NT2/D1 (cell line): ENCODE results near the gene C10orf95.

Experiments used
- YY1 ChIP-seq: IDR thresholded peaks from 2 replicates; pipeline ENCODE4 v1.6.1; 2011; ENCODE audit not compliant: insufficient read length, insufficient read depth
- ZNF274 ChIP-seq: IDR thresholded peaks from 2 replicates; pipeline ENCODE4 v1.6.1; 2011; ENCODE audit warnings: mild to moderate bottlenecking, low read depth, low read length

DNA sequence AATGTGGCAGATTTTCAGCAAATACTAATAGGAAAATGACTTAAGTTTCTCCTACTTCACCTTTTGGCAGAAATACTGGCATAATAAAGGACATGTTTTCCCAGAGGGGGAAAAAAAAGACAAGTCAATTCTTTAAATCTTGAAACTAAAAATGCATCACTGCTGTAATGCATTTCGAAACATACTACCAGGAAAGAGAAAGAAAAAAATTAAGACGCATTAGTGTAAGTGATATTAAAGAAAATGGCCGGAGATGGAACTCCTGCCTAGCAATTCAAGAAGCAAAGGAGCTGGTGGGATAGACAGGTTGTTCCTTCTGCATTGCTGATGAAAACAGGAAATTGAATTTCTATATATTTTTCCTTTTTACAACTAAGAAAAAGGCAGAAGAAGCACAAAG is 48.0 kb upstream of the C10orf95 start:
- no peak for TF ChIP-seq ZNF274
- TF ChIP-seq YY1, result no peak
